Activated CD4-positive, alpha-beta memory T cell treated with anti-CD3 and anti-CD28 coated beads for 36 hours (primary cell): Measurements from ENCODE around the gene CX3CR1. TPM values are rescaled to one million over a fixed set of nuclear protein-coding genes. Genes with fewer than 3 reads are reported as not detected.

Experiments
- CTCF ChIA-PET: fragments of 350-600 bp; sonication (Branson Sonifier 250); formaldehyde crosslinking; loops from one replicate; lab custom pipeline; 2021; ENCODE audit warnings: antibody characterized with exemption, inconsistent platforms; lab: Charles Lee
- POLR2A ChIA-PET: fragments of 350-600 bp; sonication (Branson Sonifier 250); formaldehyde crosslinking; loops from one replicate; lab custom pipeline; 2021; ENCODE audit warnings: antibody characterized with exemption; lab: Charles Lee
- DNase-seq: peaks from one replicate; pipeline ENCODE4 v3.0.0-alpha.2; 2020
- H3K27ac Mint-ChIP-seq: one replicate; pipeline ENCODE4 v1.8.0; 2021; ENCODE audit warnings: mixed read lengths
- H3K27me3 Mint-ChIP-seq: one replicate; pipeline ENCODE4 v1.8.0; 2021; ENCODE audit warnings: mixed read lengths
- H3K36me3 Mint-ChIP-seq: one replicate; pipeline ENCODE4 v1.8.0; 2021; ENCODE audit warnings: mixed read lengths
- H3K4me1 Mint-ChIP-seq: one replicate; pipeline ENCODE4 v1.8.0; 2021; ENCODE audit warnings: low read depth, mixed read lengths
- H3K4me3 Mint-ChIP-seq: one replicate; pipeline ENCODE4 v1.8.0; 2021; ENCODE audit warnings: mild to moderate bottlenecking, mixed read lengths
- H3K9me3 Mint-ChIP-seq: one replicate; pipeline ENCODE4 v1.8.0; 2021; ENCODE audit warnings: mixed read lengths
- intact Hi-C: fragments of 100-400 bp; cut with micrococcal nuclease; formaldehyde crosslinking; loops from one replicate; pipeline ENCODE4 v1.15.1; 2023
- total RNA-seq, 2 experiments: library from RNA; stranded (reverse); gene quantifications; one replicate each; pipeline ENCODE4 v1.2.3, GENCODE V29; 2021

CX3CR1 gene
- total RNA-seq, 2 experiments from 2014 or later: 0.07 to 0.21 TPM

DNA sequence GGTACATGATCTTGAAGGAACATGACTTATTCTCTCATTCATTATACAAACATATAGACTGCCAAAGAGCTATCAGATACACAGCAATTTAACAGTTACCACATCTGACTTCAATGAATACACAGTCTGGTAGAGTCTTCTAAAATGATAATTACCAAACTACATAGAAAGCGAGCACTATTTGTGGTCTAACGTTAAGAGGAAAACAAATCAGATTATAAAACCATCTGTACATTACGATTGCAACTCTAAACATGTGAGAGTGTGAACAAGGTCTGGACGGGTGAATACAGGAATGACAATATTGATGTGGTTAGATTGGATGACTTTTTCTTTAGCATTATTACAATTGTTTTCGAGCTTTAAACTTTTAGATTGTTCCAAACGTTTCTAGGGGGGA lies 16.3 kb downstream of the CX3CR1 start:
- Mint-ChIP-seq H3K4me1 (peaks cover 36% of the 10 kb centered on the region), H3K9me3 (no peaks in the 10 kb centered on the region), H3K36me3 (no peaks in the 10 kb centered on the region), H3K27ac (no peak overlapping the region), H3K27me3 (peaks cover 4% of the 10 kb centered on the region), H3K4me3 (no peak overlapping the region)
- DNase-seq: no peak
- intact Hi-C loops: loop anchor here (5.0 kb wide), 1 partner anchor 56 kb away; no protein-coding TSS in a partner anchor
- ChIA-PET CTCF (interaction anchor here (1.5 to 2.8 kb wide), 4 partner anchors 25 to 744 kb away, joined by 3 to 14 read pairs (median 10); no protein-coding TSS in a partner anchor), POLR2A (no interaction called here)

DNA sequence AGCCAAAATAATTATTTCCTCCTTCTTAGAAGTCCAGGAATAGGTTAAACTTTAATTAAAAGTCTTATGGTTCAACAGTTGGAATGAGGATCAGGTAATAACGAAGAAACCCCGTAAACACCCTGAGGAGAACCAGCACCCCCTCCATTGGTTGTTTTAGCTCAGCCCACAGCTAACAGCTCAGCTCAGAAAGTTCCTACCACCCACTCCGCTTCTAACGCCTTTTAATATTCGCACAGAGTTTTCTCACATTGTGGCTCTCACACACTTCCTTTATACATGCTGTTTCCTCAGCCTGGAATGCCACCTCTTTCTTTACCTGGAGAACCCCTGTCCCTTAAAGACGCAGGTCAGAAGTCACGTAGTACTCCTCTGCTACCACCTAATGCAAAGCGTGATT lies 17.0 kb downstream of the CX3CR1 start:
- intact Hi-C loops: loop anchor here (5.0 kb wide), 1 partner anchor 56 kb away; no protein-coding TSS in a partner anchor
- no peaks in the 10 kb centered on the region for H3K36me3 Mint-ChIP-seq
- no peak for DNase-seq
- H3K4me1 Mint-ChIP-seq: peaks cover 28% of the 10 kb centered on the region
- H3K4me3 Mint-ChIP-seq: no peak overlapping the region
- H3K27me3 Mint-ChIP-seq: peaks cover 4% of the 10 kb centered on the region
- CTCF ChIA-PET: interaction anchor here (0.8 to 2.8 kb wide), 6 partner anchors 25 to 743 kb away, joined by 3 to 14 read pairs (median 4); no protein-coding TSS in a partner anchor
- no peaks in the 10 kb centered on the region for H3K9me3 Mint-ChIP-seq
- no peak overlapping the region for H3K27ac Mint-ChIP-seq
- POLR2A ChIA-PET: no interaction called here

DNA sequence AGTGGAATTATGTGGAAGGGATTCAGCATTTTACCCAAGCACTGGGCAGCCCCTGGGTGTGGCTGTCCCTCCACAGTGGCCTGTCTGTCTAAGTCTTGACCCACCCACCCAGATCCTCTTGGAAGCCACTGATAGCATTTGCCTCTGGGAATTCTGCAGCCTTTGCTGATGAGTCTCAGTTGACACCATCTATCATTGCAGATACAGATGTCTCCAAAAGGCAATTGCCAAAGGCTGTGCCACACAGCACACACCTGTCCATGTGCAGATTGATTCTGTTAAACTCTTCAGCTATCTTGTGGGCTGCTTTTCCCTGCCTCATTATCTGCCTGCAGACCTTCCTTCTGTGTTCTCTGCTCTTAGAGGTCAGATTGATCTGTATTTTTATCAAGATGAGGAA lies 18.1 kb downstream of the CX3CR1 start:
- Mint-ChIP-seq H3K9me3 (no peaks in the 10 kb centered on the region), H3K4me1 (peaks cover 23% of the 10 kb centered on the region), H3K27me3 (peaks cover 4% of the 10 kb centered on the region), H3K4me3 (no peak overlapping the region), H3K36me3 (no peaks in the 10 kb centered on the region), H3K27ac (no peak overlapping the region)
- ChIA-PET POLR2A (no interaction called here), CTCF (interaction anchor here (1.9 to 2.8 kb wide), 3 partner anchors 26 to 72 kb away, joined by 6 to 14 read pairs (median 13); no protein-coding TSS in a partner anchor)
- intact Hi-C loops: loop anchor here (5.0 kb wide), 1 partner anchor 54 kb away; no protein-coding TSS in a partner anchor
- no peak for DNase-seq

DNA sequence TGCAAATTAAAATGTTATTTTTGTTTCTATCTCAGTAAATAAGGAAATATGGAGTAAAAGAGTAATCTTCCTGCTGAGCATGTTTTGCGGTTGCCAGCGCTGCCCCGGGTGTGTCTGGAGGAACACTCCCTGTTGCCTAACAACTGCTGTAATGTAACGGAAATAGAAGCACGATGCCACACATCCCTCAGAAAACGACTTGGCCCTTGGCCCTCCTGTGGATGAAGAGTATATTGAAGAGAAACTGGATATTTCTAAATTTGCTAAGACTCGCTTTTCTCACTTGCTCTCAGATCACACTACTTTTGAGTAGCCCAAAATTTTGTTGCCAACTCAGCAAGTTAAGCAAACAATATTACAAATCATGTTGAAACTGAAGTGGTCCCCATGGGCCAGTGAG lies 18.9 kb downstream of the CX3CR1 start:
- no peaks in the 10 kb centered on the region for H3K36me3 Mint-ChIP-seq

GRCh38 chr3:39260318-39260717 lies 19.5 kb downstream of the CX3CR1 start:
- Mint-ChIP-seq H3K4me1 (peaks cover 34% of the 10 kb centered on the region), H3K27me3 (peaks cover 4% of the 10 kb centered on the region), H3K4me3 (no peak overlapping the region), H3K9me3 (no peaks in the 10 kb centered on the region), H3K27ac (no peak overlapping the region), H3K36me3 (no peaks in the 10 kb centered on the region)
- intact Hi-C loops: loop anchor here (5.0 kb wide), 1 partner anchor 53 kb away; no protein-coding TSS in a partner anchor
- no peak for DNase-seq
- ChIA-PET POLR2A (no interaction called here), CTCF (no interaction called here)

More for the DNA sequence above, 18.9 kb downstream of the CX3CR1 start:
- Mint-ChIP-seq H3K27me3 (peaks cover 4% of the 10 kb centered on the region), H3K4me3 (no peak overlapping the region), H3K4me1 (peaks cover 28% of the 10 kb centered on the region), H3K27ac (peak overlapping the region; percentile 50), H3K9me3 (no peaks in the 10 kb centered on the region)
- CTCF ChIA-PET: interaction anchor here (2.7 to 2.8 kb wide), 2 partner anchors 27 to 71 kb away, joined by 13 to 14 read pairs; no protein-coding TSS in a partner anchor
- POLR2A ChIA-PET: no interaction called here
- intact Hi-C loops: loop anchor here (5.0 kb wide), 1 partner anchor 54 kb away; no protein-coding TSS in a partner anchor
- DNase-seq: peak; percentile 73

DNA sequence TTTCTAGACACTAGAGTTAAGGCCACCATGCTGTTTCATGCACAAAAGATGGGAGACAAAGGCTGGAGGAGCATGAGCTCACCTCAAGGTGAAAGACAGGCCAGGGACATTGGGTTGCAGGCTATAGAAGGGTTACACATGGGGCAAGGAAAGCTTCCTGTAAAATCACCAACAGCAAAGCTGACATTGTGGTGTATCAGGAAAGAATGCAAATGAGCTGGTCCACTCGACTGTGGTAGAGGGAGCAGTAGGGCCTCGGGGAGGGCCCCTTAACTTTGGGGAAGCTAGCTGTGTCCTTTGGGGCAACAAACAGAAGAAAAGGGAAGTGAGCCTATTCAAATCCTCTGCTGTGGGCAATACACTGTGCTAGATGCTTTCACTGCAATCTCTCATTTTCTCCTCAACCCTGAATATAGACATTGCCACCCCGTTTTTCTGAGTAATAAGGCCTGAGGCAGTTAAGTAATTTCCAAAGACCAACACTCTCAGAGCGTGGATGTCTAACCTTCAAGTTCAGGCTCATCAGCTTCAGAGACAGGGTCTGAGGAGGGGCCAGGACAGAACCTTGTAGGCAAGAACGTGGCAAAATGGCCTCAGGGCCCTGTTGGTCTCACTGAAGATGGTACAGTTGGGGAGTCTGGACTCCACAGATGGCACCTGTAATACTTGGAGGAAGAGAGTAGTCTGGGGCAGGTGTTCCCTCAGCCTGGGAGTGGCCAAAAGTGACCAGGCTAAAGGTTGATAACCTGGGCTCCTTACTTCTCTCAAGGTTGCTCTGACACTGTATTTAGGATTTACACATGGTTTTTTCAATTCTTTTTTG lies 24.1 kb downstream of the CX3CR1 start:
- no peaks in the 10 kb centered on the region for H3K36me3 Mint-ChIP-seq
- H3K4me3 Mint-ChIP-seq: no peak overlapping the region
- DNase-seq: peak; percentile 49
- H3K4me1 Mint-ChIP-seq: peaks cover 25% of the 10 kb centered on the region
- POLR2A ChIA-PET: no interaction called here
- no peaks in the 10 kb centered on the region for H3K9me3 Mint-ChIP-seq
- intact Hi-C loops: loop anchor here (1.0 kb wide), 1 partner anchor 12 kb away; no protein-coding TSS in a partner anchor
- CTCF ChIA-PET: interaction anchor here (1.7 to 1.8 kb wide), 2 partner anchors 32 to 36 kb away, joined by 7 read pairs; no protein-coding TSS in a partner anchor
- H3K27ac Mint-ChIP-seq: peak overlapping the region; percentile 72
- no peaks in the 10 kb centered on the region for H3K27me3 Mint-ChIP-seq

GRCh38 chr3:39254806-39255449 lies 24.9 kb downstream of the CX3CR1 start:
- intact Hi-C loops: loop anchor here (1.0 kb wide), 1 partner anchor 12 kb away; no protein-coding TSS in a partner anchor
- H3K9me3 Mint-ChIP-seq: no peaks in the 10 kb centered on the region
- DNase-seq: no peak
- peaks cover 25% of the 10 kb centered on the region for H3K4me1 Mint-ChIP-seq
- CTCF ChIA-PET: interaction anchor here (1.7 to 1.8 kb wide), 2 partner anchors 33 to 37 kb away, joined by 7 read pairs; no protein-coding TSS in a partner anchor
- no peaks in the 10 kb centered on the region for H3K27me3 Mint-ChIP-seq
- H3K36me3 Mint-ChIP-seq: no peaks in the 10 kb centered on the region
- no peak overlapping the region for H3K4me3 Mint-ChIP-seq
- peak overlapping the region; percentile 72 for H3K27ac Mint-ChIP-seq
- POLR2A ChIA-PET: no interaction called here

DNA sequence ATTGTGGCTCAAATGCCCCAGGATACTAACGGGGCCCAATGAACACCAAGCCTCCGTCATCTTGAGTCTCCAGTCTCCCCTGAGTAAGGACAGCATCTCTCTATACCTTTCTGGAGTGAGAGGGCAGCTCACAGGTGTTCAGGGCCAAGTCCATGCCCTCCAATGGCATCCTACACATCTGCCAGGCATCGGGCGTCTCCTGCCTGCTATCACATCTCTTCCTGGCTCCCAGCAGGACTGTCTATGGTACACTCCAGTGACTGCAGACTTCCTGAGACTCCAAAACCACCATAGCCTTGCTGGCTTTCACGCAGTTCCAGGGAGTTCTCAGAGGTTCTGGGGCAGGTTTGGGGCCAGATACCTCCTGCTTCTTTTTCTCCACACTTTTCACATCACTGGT lies 28.3 kb downstream of the CX3CR1 start:
- POLR2A ChIA-PET: no interaction called here
- H3K27ac Mint-ChIP-seq: no peak overlapping the region

GRCh38 chr3:39250116-39250747 lies 29.6 kb downstream of the CX3CR1 start:
- Mint-ChIP-seq H3K27me3 (no peaks in the 10 kb centered on the region), H3K4me3 (no peak overlapping the region), H3K27ac (no peak overlapping the region), H3K9me3 (peaks cover under 1% of the 10 kb centered on the region), H3K36me3 (no peaks in the 10 kb centered on the region), H3K4me1 (peaks cover 5% of the 10 kb centered on the region)
- intact Hi-C loops: no loop called here
- DNase-seq: no peak
- POLR2A ChIA-PET: interaction anchor here (0.5 kb wide), 1 partner anchor 269 kb away, joined by 3 read pairs; no protein-coding TSS in a partner anchor
- CTCF ChIA-PET: interaction anchor here (1.0 to 1.8 kb wide), 3 partner anchors 38 to 54 kb away, joined by 4 to 5 read pairs (median 5); no protein-coding TSS in a partner anchor

More for the DNA sequence above, 28.3 kb downstream of the CX3CR1 start:
- no peak overlapping the region for H3K4me3 Mint-ChIP-seq
- CTCF ChIA-PET: no interaction called here
- peaks cover 18% of the 10 kb centered on the region for H3K4me1 Mint-ChIP-seq
- H3K27me3 Mint-ChIP-seq: no peaks in the 10 kb centered on the region
- H3K36me3 Mint-ChIP-seq: no peaks in the 10 kb centered on the region
- intact Hi-C loops: no loop called here
- no peaks in the 10 kb centered on the region for H3K9me3 Mint-ChIP-seq
- DNase-seq: no peak

DNA sequence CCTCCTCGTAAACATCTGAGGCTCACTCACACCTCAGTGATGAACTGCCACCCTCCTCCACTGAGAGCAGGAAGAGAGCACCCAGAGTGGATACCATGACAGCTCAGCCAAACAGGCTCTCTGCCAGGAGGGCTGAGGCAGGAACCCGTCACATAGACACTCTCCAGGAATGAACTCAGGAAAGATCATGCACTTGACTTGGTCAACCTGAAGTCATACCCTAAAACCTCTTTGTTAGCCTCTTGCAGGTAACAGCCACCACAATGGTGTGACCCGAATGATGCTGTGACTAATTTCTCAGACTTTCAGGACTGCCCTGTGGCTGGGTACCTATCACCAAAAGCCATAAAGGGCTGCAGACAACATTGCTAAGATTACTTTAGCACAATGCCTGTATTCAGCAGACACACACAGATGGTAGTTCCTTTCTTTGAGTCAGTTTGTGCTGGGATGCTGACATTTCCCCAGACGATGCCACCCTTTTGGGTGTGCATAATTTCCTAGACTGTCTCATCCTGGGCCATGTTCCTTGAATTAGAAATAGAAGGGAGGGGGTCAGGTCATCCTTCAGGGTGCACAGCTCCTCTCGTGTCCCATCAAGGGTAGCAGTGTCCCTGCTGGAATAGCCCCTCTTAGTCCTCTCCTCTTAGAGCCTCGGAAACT lies 30.3 kb downstream of the CX3CR1 start:
- Mint-ChIP-seq H3K4me3 (no peak overlapping the region), H3K27ac (no peak overlapping the region), H3K27me3 (no peaks in the 10 kb centered on the region), H3K4me1 (no peaks in the 10 kb centered on the region), H3K36me3 (no peaks in the 10 kb centered on the region), H3K9me3 (peaks cover 4% of the 10 kb centered on the region)
- POLR2A ChIA-PET: interaction anchor here (0.5 kb wide), 1 partner anchor 270 kb away, joined by 3 read pairs; no protein-coding TSS in a partner anchor
- intact Hi-C loops: no loop called here
- no peak for DNase-seq
- CTCF ChIA-PET: interaction anchor here (1.3 to 1.8 kb wide), 3 partner anchors 39 to 53 kb away, joined by 4 to 5 read pairs (median 5); no protein-coding TSS in a partner anchor

GRCh38 chr3:39241561-39241960 lies 38.3 kb downstream of the CX3CR1 start:
- Mint-ChIP-seq H3K27ac (no peak overlapping the region), H3K4me3 (no peak overlapping the region), H3K4me1 (no peaks in the 10 kb centered on the region), H3K36me3 (no peaks in the 10 kb centered on the region), H3K27me3 (no peaks in the 10 kb centered on the region), H3K9me3 (peaks cover 4% of the 10 kb centered on the region)
- intact Hi-C loops: no loop called here
- CTCF ChIA-PET: interaction anchor here (0.7 kb wide), 1 partner anchor 47 kb away, joined by 3 read pairs; no protein-coding TSS in a partner anchor
- no peak for DNase-seq
- POLR2A ChIA-PET: no interaction called here
